Vagina (tissue), 2 donors: ENCODE measurements around the gene CATSPER3. TPM values are rescaled to one million over a fixed set of nuclear protein-coding genes. Genes with fewer than 3 reads are reported as not detected.
"Not testable (repeated sequence)": the region's sequence is repeated elsewhere in the genome, so short reads cannot be mapped to it uniquely, and the experiment has no call there.

Experiments used
- DNase-seq, 2 donors: peaks; one replicate each; pipeline ENCODE4 v3.0.0-alpha.2; 2017; ENCODE audit errors: extremely low spot score in 2 of 2
- H3K27ac ChIP-seq: fragments of 200-600 bp; sonication (generic); one replicate; pipeline ENCODE4 v1.5.1; 2019
- H3K27me3 ChIP-seq: fragments of 200-600 bp; sonication (generic); one replicate; pipeline ENCODE4 v1.5.1; 2019
- H3K36me3 ChIP-seq, 2 donors: fragments of 200-600 bp; sonication (generic); one replicate each; pipeline ENCODE4 v1.5.1; 2017 to 2019
- H3K4me1 ChIP-seq: fragments of 200-600 bp; sonication (generic); one replicate; pipeline ENCODE4 v1.5.1; 2019
- H3K4me3 ChIP-seq, 2 donors: fragments of 200-600 bp; sonication (generic); 1 replicate in 1 of 2; 2 replicates in 1 of 2; pipeline ENCODE4 v1.5.1; 2016 to 2019
- H3K9me3 ChIP-seq: fragments of 200-600 bp; sonication (generic); one replicate; pipeline ENCODE4 v1.5.1; 2019
- POLR2A ChIP-seq, 2 donors: fragments of 450-650 bp; IDR thresholded peaks; one replicate each; pipeline ENCODE4 v1.6.1; 2017; ENCODE audit warnings: antibody characterized with exemption in 2 of 2, mild to moderate bottlenecking in 2 of 2, moderate library complexity in 2 of 2
- POLR2AphosphoS5 ChIP-seq, 2 donors: sonication (generic); formaldehyde crosslinking; IDR thresholded peaks; one replicate each; pipeline ENCODE4 v1.9.0; 2017; ENCODE audit warnings: antibody characterized with exemption in 2 of 2, mild to moderate bottlenecking in 2 of 2, low read depth in 1 of 2; ENCODE audit not compliant: insufficient read depth in 1 of 2
- intact Hi-C: fragments of 100-400 bp; cut with DNase I; formaldehyde crosslinking; loops from one replicate; pipeline ENCODE4 v1.15.1; 2023
- total RNA-seq: library from RNA; depleted of rRNA; stranded (reverse); fragments of >200 nt; gene quantifications from one replicate; pipeline ENCODE4 v1.2.3, GENCODE V29; 2016
- TF ChIP-seq, protein P1 (sequence below), 3 experiments: fragments of 450-650 bp in 2 of 3; fragments of 200-600 bp in 1 of 3; sonication (generic) in 1 of 3; IDR thresholded peaks; one replicate each; pipeline ENCODE4 v1.5.1; 2017 to 2019; ENCODE audit warnings: antibody characterized with exemption in 3 of 3, mild to moderate bottlenecking in 2 of 3, moderate library complexity in 2 of 3

Gene CATSPER3
- total RNA-seq, 1 donor from 2014 or later = not detected

DNA sequence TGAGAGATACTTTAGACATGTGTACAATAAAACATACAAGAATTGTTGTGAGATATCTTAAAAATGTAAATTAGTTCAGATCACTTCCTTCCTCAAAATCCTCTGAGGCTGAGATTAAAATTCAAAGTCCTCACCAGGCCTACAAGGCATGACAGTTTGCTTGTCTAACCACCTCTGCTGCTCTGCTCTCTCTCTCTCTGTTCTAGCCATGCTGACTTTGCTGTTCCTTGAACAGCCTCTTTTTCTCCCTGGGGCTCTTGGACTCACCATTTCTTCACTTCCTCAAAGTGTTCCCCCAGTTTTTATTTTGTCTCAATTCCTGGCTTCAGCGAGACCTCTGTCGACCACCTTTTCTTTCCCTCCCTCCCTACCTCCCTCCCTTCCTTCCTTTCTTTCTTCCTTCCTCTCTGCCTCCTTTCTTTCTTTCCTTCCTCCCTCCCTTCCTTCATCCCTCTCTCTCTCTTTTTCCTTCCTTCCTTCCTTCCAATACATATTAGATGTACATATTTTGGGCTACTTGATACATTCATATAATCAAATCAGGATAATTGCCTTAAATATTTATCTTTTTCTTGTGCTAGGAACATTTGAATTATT, 27.0 kb downstream of the CATSPER3 start:
- TF ChIP-seq POLR2AphosphoS5 (IDR thresholded peaks at IDR 0.05; ENCODE audit: insufficient read depth in 1 of 2, low read depth in 1 of 2) (no peak), POLR2A (IDR thresholded peaks at IDR 0.05) (no peak)
- TF ChIP-seq, protein P1, sequence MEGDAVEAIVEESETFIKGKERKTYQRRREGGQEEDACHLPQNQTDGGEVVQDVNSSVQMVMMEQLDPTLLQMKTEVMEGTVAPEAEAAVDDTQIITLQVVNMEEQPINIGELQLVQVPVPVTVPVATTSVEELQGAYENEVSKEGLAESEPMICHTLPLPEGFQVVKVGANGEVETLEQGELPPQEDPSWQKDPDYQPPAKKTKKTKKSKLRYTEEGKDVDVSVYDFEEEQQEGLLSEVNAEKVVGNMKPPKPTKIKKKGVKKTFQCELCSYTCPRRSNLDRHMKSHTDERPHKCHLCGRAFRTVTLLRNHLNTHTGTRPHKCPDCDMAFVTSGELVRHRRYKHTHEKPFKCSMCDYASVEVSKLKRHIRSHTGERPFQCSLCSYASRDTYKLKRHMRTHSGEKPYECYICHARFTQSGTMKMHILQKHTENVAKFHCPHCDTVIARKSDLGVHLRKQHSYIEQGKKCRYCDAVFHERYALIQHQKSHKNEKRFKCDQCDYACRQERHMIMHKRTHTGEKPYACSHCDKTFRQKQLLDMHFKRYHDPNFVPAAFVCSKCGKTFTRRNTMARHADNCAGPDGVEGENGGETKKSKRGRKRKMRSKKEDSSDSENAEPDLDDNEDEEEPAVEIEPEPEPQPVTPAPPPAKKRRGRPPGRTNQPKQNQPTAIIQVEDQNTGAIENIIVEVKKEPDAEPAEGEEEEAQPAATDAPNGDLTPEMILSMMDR (IDR thresholded peaks at IDR 0.05) = no peak
- intact Hi-C loops = no loop called here
- Histone ChIP-seq H3K4me3 (no peak overlapping the region), H3K27me3 (no peaks in the 10 kb centered on the region), H3K4me1 (no peaks in the 10 kb centered on the region), H3K9me3 (no peaks in the 10 kb centered on the region), H3K36me3 (no peaks in the 10 kb centered on the region), H3K27ac (no peak overlapping the region)
- no peak for DNase-seq

- Histone ChIP-seq H3K27ac (no peak overlapping the region), H3K4me1 (no peaks in the 10 kb centered on the region), H3K27me3 (no peaks in the 10 kb centered on the region), H3K4me3 (no peak overlapping the region), H3K9me3 (no peaks in the 10 kb centered on the region), H3K36me3 (no peaks in the 10 kb centered on the region)
- TF ChIP-seq, protein P1 (IDR thresholded peaks at IDR 0.05) = no peak
- TF ChIP-seq POLR2AphosphoS5 (IDR thresholded peaks at IDR 0.05; ENCODE audit: insufficient read depth in 1 of 2, low read depth in 1 of 2) = no peak
- TF ChIP-seq POLR2A (IDR thresholded peaks at IDR 0.05) = no peak
- no peak for DNase-seq
- intact Hi-C loops = no loop called here
Observed at GRCh38 chr5:134995850-134996402, 28.2 kb downstream of the CATSPER3 start.

GRCh38 chr5:134997015-134997414, 29.3 kb downstream of the CATSPER3 start:
- H3K9me3 ChIP-seq = no peaks in the 10 kb centered on the region
- H3K27ac ChIP-seq = no peak overlapping the region
- H3K36me3 ChIP-seq = no peaks in the 10 kb centered on the region
- no peak overlapping the region for H3K4me3 ChIP-seq
- no peaks in the 10 kb centered on the region for H3K4me1 ChIP-seq
- DNase-seq = no peak
- TF ChIP-seq POLR2A (IDR thresholded peaks at IDR 0.05) = no peak
- TF ChIP-seq, protein P1 (IDR thresholded peaks at IDR 0.05) = no peak
- no peak for TF ChIP-seq POLR2AphosphoS5 (IDR thresholded peaks at IDR 0.05; ENCODE audit: insufficient read depth in 1 of 2, low read depth in 1 of 2)
- intact Hi-C loops = no loop called here
- H3K27me3 ChIP-seq = no peaks in the 10 kb centered on the region

DNA sequence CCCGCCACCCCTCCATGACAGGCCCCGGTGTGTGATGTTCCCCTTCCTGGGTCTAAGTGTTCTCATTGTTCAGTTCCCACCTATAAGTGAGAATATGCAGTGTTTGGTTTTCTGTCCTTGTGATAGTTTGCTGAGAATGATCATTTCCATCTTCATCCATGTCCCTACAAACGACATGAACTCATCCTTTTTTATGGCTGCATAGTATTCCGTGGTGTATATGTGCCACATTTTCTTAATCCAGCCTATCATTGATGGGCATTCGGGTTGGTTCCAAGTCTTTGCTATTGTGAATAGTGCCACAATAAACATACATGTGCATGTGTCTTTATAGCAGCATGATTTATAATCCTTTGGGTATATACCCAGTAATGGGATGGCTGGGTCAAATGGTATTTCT, 30.4 kb downstream of the CATSPER3 start:
- H3K4me1 ChIP-seq, H3K27me3 ChIP-seq, H3K36me3 ChIP-seq, intact Hi-C loops, H3K27ac ChIP-seq, H3K4me3 ChIP-seq, H3K9me3 ChIP-seq, DNase-seq: not testable (repeated sequence)

DNA sequence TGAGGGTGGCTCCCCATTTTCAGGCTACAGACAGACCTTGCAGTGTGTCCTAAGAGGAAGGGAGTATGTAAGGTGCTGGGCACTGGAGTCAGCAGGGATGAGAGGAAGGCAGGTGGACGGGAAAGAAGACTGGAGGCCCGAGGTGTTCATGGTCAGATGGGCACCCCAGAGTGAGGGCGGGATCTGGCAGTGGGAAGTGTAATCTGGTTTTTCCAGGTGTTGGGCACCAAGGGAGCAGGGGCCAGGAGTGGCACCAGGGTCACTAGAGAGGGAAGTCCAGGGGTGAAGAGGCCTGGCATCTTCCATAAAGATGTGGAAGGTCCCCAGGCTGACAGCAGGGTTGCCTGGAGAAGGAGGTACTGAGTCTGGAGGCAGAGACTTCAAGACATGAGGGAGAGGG, 36.7 kb downstream of the CATSPER3 start:
- H3K27ac ChIP-seq = no peak overlapping the region
- H3K36me3 ChIP-seq = no peaks in the 10 kb centered on the region
- no peak overlapping the region for H3K4me3 ChIP-seq
- intact Hi-C loops = no loop called here
- H3K4me1 ChIP-seq = no peaks in the 10 kb centered on the region
- no peak for DNase-seq
- H3K9me3 ChIP-seq = no peaks in the 10 kb centered on the region
- TF ChIP-seq POLR2A (IDR thresholded peaks at IDR 0.05) (no peak), POLR2AphosphoS5 (IDR thresholded peaks at IDR 0.05; ENCODE audit: insufficient read depth in 1 of 2, low read depth in 1 of 2) (no peak)
- TF ChIP-seq, protein P1 (IDR thresholded peaks at IDR 0.05) = no peak
- H3K27me3 ChIP-seq = no peaks in the 10 kb centered on the region
